Trophoblast cell (in vitro differentiated cells and primary cell): Measurements from ENCODE around the gene B3GALT5.
A peak's percentile ranks its signal among the peaks of the same experiment; 100 is the strongest.

Experiments
- DNase-seq, 2 donors: peaks; one replicate each; pipeline ENCODE4 v3.0.0-alpha.2; 2016
- H2AFZ ChIP-seq: 2 replicates; pipeline ENCODE4 v1.6.1; 2013; ENCODE audit warnings: low read length, moderate library complexity, mild to moderate bottlenecking; ENCODE audit not compliant: insufficient read depth, poor library complexity
- H2AK5ac ChIP-seq: 2 replicates; pipeline ENCODE4 v1.6.1; 2013; ENCODE audit warnings: mild to moderate bottlenecking, low read length
- H2BK120ac ChIP-seq: 2 replicates; pipeline ENCODE4 v1.6.1; 2013; ENCODE audit warnings: low read length, mild to moderate bottlenecking, moderate library complexity; ENCODE audit not compliant: insufficient read depth, poor library complexity
- H2BK12ac ChIP-seq: 2 replicates; pipeline ENCODE4 v1.6.1; 2013; ENCODE audit warnings: mild to moderate bottlenecking, low read length, moderate library complexity
- H2BK5ac ChIP-seq: 2 replicates; pipeline ENCODE4 v1.6.1; 2013; ENCODE audit warnings: low read length, low read depth, moderate library complexity, mild to moderate bottlenecking; ENCODE audit not compliant: poor library complexity
- H3K14ac ChIP-seq: 2 replicates; pipeline ENCODE4 v1.6.1; 2013; ENCODE audit warnings: mild to moderate bottlenecking, low read length
- H3K18ac ChIP-seq: 2 replicates; pipeline ENCODE4 v1.6.1; 2013; ENCODE audit warnings: mild to moderate bottlenecking, low read length
- H3K23ac ChIP-seq: 2 replicates; pipeline ENCODE4 v1.6.1; 2013; ENCODE audit warnings: low read length
- H3K27ac ChIP-seq: 2 replicates; pipeline ENCODE4 v1.5.1; 2013; ENCODE audit warnings: low read depth, mild to moderate bottlenecking, inconsistent platforms, low read length, moderate library complexity
- H3K27me3 ChIP-seq: 2 replicates; pipeline ENCODE4 v1.6.1; 2013; ENCODE audit warnings: inconsistent platforms, mild to moderate bottlenecking, low read length, moderate library complexity; ENCODE audit not compliant: insufficient read depth
- H3K36me3 ChIP-seq, 2 experiments: 1 replicate in 1 of 2; 2 replicates in 1 of 2; pipeline ENCODE4 v1.6.1; 2013; ENCODE audit warnings: low read length in 2 of 2, mild to moderate bottlenecking in 2 of 2, moderate library complexity in 1 of 2; ENCODE audit not compliant: insufficient read depth in 2 of 2, control insufficient read depth in 1 of 2
- H3K4ac ChIP-seq: 2 replicates; pipeline ENCODE4 v1.6.1; 2013; ENCODE audit warnings: low read depth, mild to moderate bottlenecking, low read length, moderate library complexity
- H3K4me1 ChIP-seq, 2 experiments: 1 replicate in 1 of 2; 2 replicates in 1 of 2; pipeline ENCODE4 v1.6.1; 2013; ENCODE audit warnings: low read length in 2 of 2, mild to moderate bottlenecking in 2 of 2, moderate library complexity in 1 of 2; ENCODE audit not compliant: insufficient read depth in 2 of 2, control insufficient read depth in 1 of 2
- H3K4me2 ChIP-seq: 2 replicates; pipeline ENCODE4 v1.6.1; 2013; ENCODE audit warnings: inconsistent platforms, mild to moderate bottlenecking, low read length, moderate library complexity
- H3K4me3 ChIP-seq: 2 replicates; pipeline ENCODE4 v1.5.1; 2013; ENCODE audit warnings: mild to moderate bottlenecking, low read depth, low read length, inconsistent platforms
- H3K79me1 ChIP-seq: one replicate; pipeline ENCODE4 v1.6.1; 2013; ENCODE audit warnings: low read length
- H3K79me2 ChIP-seq: 2 replicates; pipeline ENCODE4 v1.6.1; 2013; ENCODE audit warnings: low read length, mild to moderate bottlenecking; ENCODE audit not compliant: control insufficient read depth, insufficient read depth, poor library complexity
- H3K9ac ChIP-seq: 2 replicates; pipeline ENCODE4 v1.6.1; 2013; ENCODE audit warnings: mild to moderate bottlenecking, low read length
- H3K9me3 ChIP-seq: 2 replicates; pipeline ENCODE4 v1.6.1; 2013; ENCODE audit warnings: low read depth, mild to moderate bottlenecking, control low read depth, inconsistent platforms, low read length; ENCODE audit not compliant: insufficient read depth
- H4K12ac ChIP-seq: 2 replicates; pipeline ENCODE4 v1.6.1; 2013; ENCODE audit warnings: low read depth, mild to moderate bottlenecking, low read length, moderate library complexity
- H4K8ac ChIP-seq: 2 replicates; pipeline ENCODE4 v1.6.1; 2013; ENCODE audit warnings: low read depth, mild to moderate bottlenecking, low read length, moderate library complexity
- H4K91ac ChIP-seq: one replicate; pipeline ENCODE4 v1.6.1; 2013; ENCODE audit warnings: low read depth, mild to moderate bottlenecking, low read length, moderate library complexity
- WGBS: extraction: QIAGEN DNeasy Blood & Tissue Kit; methylation state at CpG from one replicate; pipeline ENCODE4 v1.1.7; 2013; ENCODE audit warnings: missing lambda C conversion rate; ENCODE audit not compliant: insufficient read length, insufficient coverage; ENCODE audit errors: extremely low coverage; 5-methylcytosine and 5-hydroxymethylcytosine counted together

The B3GALT5 gene

DNA sequence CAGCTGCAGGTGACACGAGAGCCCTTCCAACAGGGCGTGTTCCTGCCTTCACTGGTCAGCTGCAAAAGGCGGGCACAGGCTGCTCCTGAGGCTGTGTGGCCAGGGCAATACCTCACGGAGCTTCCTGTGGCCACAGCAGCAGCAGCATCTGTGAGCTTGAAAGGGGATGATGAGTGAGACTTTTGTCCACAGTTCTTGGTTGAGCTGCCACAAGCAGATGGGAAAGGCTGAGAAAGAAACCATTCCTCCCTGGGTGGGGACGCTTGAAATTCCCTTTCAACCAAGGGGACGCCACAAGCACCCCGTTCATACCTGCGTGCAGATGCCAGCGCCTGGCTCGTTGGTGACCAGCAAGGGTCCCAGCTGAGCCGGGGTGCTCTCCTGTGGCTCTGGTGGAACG, 37.6 kb downstream of the B3GALT5 start:
- Histone ChIP-seq H3K18ac (no peak overlapping the region), H3K27me3 (no peaks in the 10 kb centered on the region), H3K36me3 (no peaks in the 10 kb centered on the region), H3K79me2 (no peaks in the 10 kb centered on the region), H3K23ac (no peak overlapping the region), H2AFZ (no peak overlapping the region), H4K12ac (no peak overlapping the region), H3K4me1 (peaks cover 13 to 28% of the 10 kb centered on the region in 2 experiments), H4K91ac (peak overlapping the region; percentile 7), H3K4me2 (no peak overlapping the region), H3K27ac (no peak overlapping the region), H3K14ac (peak overlapping the region; percentile 1), H2BK120ac (no peak overlapping the region), H2AK5ac (no peak overlapping the region), H3K9me3 (no peaks in the 10 kb centered on the region), H4K8ac (no peak overlapping the region), H2BK12ac (no peak overlapping the region), H3K4me3 (no peak overlapping the region), H3K79me1 (peaks cover 14% of the 10 kb centered on the region), H3K9ac (no peak overlapping the region), H3K4ac (no peak overlapping the region), H2BK5ac (peak overlapping the region; percentile 3)
- WGBS, result no CpG with 5 or more reads among the region's 12 CpGs
- DNase-seq, result no peak

DNA sequence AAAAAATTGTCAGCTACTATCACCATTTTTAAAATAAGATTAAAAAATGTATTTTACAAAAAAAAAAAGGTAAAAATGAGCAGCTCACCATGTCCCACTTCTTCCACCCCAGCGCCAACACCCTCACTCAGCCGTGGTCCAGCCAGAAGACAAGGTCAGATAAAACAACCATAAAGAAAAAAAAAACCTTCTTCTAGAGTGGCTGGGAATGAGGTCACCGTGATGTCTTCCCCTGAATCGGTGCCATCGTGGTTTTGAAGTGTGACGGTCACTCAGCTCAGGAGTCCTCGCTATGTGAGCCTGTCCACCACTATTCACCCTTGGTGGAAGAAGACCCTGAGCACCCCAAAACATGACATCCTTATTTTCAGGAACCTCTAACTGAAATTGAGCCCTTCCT, 38.1 kb downstream of the B3GALT5 start:
- H3K18ac ChIP-seq, result no peak overlapping the region
- H3K36me3 ChIP-seq, result no peaks in the 10 kb centered on the region
- H2BK5ac ChIP-seq, result peak overlapping the region; percentile 34
- peak overlapping the region; percentile 52 for H2BK120ac ChIP-seq
- H2AK5ac ChIP-seq, result no peak overlapping the region
- H3K4me2 ChIP-seq, result no peak overlapping the region
- peaks cover 17% of the 10 kb centered on the region for H3K79me1 ChIP-seq
- WGBS, result no CpG with 5 or more reads among the region's 7 CpGs
- H4K91ac ChIP-seq, result peak overlapping the region; percentile 75
- H4K12ac ChIP-seq, result no peak overlapping the region
- no peak overlapping the region for H3K4ac ChIP-seq
- no peaks in the 10 kb centered on the region for H3K79me2 ChIP-seq
- H3K23ac ChIP-seq, result no peak overlapping the region
- no peak for DNase-seq
- H3K4me3 ChIP-seq, result no peak overlapping the region
- H3K4me1 ChIP-seq, result peaks cover 15 to 31% of the 10 kb centered on the region in 2 experiments
- H3K9ac ChIP-seq, result no peak overlapping the region
- H3K27ac ChIP-seq, result peak overlapping the region; percentile 76
- H3K14ac ChIP-seq, result no peak overlapping the region
- no peaks in the 10 kb centered on the region for H3K27me3 ChIP-seq
- H3K9me3 ChIP-seq, result no peaks in the 10 kb centered on the region
- peak overlapping the region; percentile 3 for H4K8ac ChIP-seq
- no peak overlapping the region for H2AFZ ChIP-seq
- H2BK12ac ChIP-seq, result peak overlapping the region; percentile 59

DNA sequence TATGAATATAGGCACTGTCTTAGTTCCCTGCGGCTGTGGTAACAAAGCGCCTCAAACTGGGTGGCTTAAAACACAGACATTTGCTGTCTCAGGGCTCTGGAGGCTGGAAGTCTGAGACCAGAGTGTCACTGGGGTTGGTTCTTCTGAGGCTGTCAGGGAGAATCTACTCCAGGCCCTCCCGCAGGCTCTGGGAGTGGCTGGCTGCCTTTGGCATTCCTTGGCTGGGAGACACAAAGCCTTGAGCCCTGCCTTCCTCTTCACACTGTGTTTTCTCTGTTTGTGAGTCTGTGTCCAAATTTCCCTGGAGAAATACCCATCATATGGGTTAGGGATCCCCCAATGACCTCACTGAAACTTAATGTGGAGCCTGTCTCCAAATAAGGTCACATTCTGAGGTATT, 38.5 kb downstream of the B3GALT5 start:
- Histone ChIP-seq H2BK12ac (peak overlapping the region; percentile 59), H3K14ac (peak overlapping the region; percentile 15), H3K4me1 (peaks cover 19 to 35% of the 10 kb centered on the region in 2 experiments), H4K8ac (no peak overlapping the region), H3K23ac (no peak overlapping the region), H3K27me3 (no peaks in the 10 kb centered on the region), H3K79me1 (peaks cover 21% of the 10 kb centered on the region), H4K91ac (peak overlapping the region; percentile 75), H2BK5ac (peak overlapping the region; percentile 49), H3K79me2 (peaks cover under 1% of the 10 kb centered on the region), H3K4ac (no peak overlapping the region), H3K36me3 (no peaks in the 10 kb centered on the region), H3K4me2 (no peak overlapping the region), H2BK120ac (peak overlapping the region; percentile 52), H4K12ac (no peak overlapping the region), H3K9ac (no peak overlapping the region), H2AK5ac (no peak overlapping the region), H3K9me3 (peaks cover 1% of the 10 kb centered on the region), H2AFZ (no peak overlapping the region), H3K4me3 (no peak overlapping the region), H3K18ac (no peak overlapping the region), H3K27ac (peak overlapping the region; percentile 76)
- peak; percentile 6 to 37 for DNase-seq
- WGBS, result no CpG with 5 or more reads among the region's 3 CpGs

DNA sequence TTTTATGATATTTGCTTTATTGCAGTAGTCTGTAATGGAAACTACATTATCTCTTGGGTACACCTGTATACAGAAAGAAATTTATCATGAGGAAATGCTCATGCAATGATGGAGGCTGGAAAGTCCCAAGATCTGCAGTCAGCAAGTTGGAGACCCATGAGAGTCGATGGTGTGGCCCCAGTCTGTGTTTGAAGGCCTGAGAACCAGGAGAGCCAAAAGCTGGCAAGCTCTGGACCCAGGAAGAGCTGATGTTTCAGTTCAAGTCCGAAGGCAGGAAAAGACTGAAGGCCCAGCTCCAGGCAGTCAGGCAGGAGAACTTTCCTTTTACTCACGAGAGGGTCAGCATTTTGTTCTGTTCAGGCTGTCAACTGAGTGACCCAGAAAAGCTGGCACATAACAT, 42.2 kb downstream of the B3GALT5 start:
- WGBS, result no CpG with 5 or more reads among the region's 3 CpGs
- Histone ChIP-seq H3K4me3 (no peak overlapping the region), H4K12ac (no peak overlapping the region), H3K4me1 (peaks cover 21 to 44% of the 10 kb centered on the region in 2 experiments), H2BK12ac (peak overlapping the region; percentile 51), H3K79me1 (peaks cover 31% of the 10 kb centered on the region), H3K23ac (no peak overlapping the region), H2AFZ (no peak overlapping the region), H3K9ac (no peak overlapping the region), H3K79me2 (peaks cover 3% of the 10 kb centered on the region), H3K9me3 (peaks cover 2% of the 10 kb centered on the region), H4K8ac (peak overlapping the region; percentile 15), H3K18ac (peak overlapping the region; percentile 48), H3K4me2 (no peak overlapping the region), H3K4ac (no peak overlapping the region), H3K27ac (peak overlapping the region; percentile 84), H2BK120ac (peak overlapping the region; percentile 73), H3K27me3 (no peaks in the 10 kb centered on the region), H2AK5ac (no peak overlapping the region), H3K14ac (peak overlapping the region; percentile 60), H4K91ac (peak overlapping the region; percentile 89), H3K36me3 (no peaks in the 10 kb centered on the region), H2BK5ac (peak overlapping the region; percentile 70)
- no peak for DNase-seq
